Panc1 (cell line): Measurements from ENCODE around the gene ZNF831.

ENCODE experiments used
- TCF7L2 ChIP-seq: IDR thresholded peaks from 2 replicates; pipeline ENCODE4 v1.6.1; 2011; ENCODE audit warnings: mild to moderate bottlenecking, low read depth, low read length, inconsistent platforms
- TF ChIP-seq, protein P1 (sequence below): fragments of 450-650 bp; IDR thresholded peaks from 2 replicates; pipeline ENCODE4 v1.5.1; 2017; ENCODE audit warnings: mild to moderate bottlenecking

DNA sequence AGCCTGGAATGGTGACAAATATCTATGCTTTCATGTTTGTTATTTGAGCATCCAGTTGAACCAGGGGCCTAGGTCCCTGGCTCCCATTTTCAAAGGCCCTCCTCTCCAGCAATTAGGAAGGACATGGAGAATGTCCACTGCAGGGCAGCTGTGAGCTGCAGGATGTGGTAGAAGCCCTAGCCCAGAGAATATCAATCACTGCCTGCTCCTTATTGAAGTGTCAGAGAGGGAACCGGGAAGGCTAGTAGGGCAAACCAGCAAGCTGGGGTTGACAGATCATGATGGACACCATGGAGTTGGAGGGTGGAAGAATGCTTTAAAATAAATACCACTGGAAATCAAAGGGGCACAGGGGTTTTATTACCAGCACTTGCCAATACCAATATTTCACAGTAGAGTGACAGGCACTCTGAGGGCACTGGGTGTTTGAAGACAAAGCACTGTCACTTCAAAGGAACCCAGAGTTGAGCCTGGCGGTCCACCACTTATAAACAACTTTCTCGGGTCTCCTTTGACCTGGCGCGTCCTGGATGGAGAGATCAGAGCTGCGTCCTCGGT lies 47.7 kb downstream of the ZNF831 start:
- TF ChIP-seq, protein P1, sequence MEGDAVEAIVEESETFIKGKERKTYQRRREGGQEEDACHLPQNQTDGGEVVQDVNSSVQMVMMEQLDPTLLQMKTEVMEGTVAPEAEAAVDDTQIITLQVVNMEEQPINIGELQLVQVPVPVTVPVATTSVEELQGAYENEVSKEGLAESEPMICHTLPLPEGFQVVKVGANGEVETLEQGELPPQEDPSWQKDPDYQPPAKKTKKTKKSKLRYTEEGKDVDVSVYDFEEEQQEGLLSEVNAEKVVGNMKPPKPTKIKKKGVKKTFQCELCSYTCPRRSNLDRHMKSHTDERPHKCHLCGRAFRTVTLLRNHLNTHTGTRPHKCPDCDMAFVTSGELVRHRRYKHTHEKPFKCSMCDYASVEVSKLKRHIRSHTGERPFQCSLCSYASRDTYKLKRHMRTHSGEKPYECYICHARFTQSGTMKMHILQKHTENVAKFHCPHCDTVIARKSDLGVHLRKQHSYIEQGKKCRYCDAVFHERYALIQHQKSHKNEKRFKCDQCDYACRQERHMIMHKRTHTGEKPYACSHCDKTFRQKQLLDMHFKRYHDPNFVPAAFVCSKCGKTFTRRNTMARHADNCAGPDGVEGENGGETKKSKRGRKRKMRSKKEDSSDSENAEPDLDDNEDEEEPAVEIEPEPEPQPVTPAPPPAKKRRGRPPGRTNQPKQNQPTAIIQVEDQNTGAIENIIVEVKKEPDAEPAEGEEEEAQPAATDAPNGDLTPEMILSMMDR = no peak
- TF ChIP-seq TCF7L2 = no peak
